AML-193 (cell line): ENCODE results near the gene PRKAR2B.
A peak's percentile ranks its signal among the peaks of the same experiment; 100 is the strongest.
"Not testable (repeated sequence)": the region's sequence is repeated elsewhere in the genome, so short reads cannot be mapped to it uniquely, and the experiment has no call there.

Experiments used
- DNase-seq, 2 experiments: peaks; one replicate each; lab custom pipeline; 2025; lab: John Stamatoyannopoulos, UW

The PRKAR2B gene

DNA sequence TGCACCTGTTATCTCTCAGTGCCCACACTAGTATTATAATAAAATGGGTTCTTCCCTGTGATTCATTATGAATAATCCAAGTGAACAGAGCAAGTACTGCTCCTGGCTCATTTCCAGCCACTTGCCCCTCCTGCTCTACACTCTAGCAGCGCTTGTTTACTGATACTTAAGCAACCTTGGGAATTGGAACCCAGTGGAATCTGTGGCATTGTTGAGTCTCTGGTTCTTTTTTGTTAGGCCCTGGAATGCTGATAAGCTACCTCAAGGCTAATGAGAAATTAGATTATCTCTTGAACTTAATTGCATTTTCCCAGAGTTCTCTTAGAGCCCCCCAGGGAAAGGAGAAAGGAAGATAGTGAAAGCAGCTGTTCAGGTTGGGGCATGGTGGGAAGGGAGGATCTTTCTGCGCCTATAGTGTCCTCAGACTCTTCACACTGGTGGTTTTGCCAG is 34.0 kb downstream of the PRKAR2B start:
- no peak for DNase-seq

DNA sequence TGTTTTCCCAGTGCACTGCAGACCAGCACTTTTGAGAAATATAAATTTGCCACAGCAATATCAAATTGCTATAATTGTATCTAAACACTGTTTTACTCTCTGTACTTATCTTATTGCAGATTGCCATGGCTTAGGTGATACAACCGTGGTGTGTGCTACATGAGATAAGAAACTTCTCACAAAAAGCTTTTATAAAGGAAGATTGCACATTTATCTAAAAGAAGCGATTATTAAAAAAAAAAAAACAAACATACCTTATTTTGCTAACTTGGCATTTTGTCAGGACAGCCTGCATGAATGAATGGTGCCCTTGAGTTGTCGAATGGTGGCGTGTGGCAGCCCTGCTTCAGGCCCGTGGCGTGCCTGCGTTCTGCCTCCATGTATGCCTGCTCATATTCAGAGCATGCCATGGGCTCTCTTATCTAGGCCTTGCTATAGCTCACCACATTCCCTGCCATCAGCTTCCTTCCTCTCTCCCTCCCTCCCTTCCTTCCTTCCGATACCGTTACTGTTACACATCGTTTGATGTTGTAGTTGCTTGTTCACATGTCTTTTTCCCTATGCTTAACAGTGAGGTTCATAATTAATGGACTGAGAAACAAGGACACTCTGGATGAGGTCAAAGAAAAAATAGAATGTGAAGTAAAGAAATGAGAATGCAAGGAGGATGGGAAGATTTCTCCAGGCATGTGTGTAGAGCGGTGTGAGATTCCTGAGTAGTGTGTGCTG is 34.9 kb downstream of the PRKAR2B start:
- DNase-seq: no peak

DNA sequence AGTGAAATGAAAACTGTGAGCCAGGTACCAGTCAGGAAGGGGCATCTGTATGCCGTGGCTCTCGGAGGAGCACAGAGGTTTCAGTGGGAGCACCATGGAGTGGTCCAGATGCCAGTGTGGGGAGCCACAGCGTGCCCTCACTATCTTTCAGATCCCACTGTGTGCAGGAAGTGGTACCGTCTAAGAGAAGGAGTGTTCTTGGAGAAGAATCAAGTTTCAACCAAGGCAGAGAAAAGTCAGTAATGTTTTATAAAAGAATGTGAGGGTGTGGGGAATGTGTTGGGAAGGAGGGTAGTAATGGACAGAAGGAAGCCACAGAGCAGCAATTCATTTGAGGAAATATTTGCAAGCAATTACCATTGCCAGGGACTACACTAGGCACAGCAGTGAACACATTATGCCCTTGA is 35.6 kb downstream of the PRKAR2B start:
- no peak for DNase-seq

DNA sequence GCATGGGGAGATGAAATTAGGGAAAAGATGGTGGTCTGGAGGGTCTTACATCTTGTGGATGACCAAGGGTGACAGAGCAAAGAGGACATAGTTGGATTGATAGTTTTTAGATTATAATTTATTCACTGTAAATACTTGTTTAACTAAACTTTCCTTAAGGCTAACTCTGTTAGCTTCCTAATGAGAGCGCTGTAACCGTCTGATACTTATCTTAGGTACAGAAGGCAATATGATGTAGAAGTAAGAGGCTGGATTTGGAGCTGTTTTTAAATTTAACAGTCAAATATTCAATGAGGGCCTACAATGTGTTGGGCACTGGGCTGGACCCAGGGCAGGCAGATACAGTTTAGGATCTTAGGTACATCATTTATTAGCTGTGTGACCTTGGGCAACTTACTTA is 36.0 kb downstream of the PRKAR2B start:
- DNase-seq: no peak

DNA sequence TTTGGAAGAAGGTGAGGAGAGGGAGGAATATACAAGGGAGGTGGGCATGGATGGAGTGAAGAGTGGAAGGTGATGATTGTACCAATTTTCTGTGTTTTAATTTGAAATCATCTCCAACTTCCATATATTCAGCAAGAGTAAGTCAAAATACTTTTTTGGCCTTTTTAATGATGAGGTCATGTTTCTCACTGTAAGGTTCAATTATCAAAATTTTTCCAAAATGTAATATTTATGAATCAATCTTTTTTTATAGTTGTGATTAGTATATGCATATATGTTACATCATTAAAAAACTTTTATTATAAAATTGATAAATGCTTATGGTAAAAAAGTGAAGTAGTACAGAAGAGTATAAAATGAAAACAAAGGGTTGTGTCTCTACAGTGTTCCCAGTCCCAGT is 40.7 kb downstream of the PRKAR2B start:
- no peak for DNase-seq

DNA sequence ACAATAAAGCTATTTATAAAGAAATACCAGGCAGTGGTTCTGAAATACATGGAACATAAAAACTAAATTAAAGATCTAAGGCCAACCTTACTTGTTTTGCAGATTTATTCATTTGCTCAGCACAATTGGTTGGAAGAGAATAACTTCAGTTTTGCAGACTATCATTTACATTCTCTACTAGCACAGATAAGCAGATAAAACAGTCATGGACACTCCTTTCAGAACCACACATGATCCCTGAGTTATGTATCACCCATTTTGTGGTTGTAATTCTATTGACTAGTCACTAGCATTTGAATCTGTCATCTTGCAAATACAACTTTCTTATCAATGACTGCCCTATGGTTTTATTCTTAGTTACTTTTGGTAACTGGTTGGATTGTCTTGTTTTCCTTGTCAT is 45.1 kb downstream of the PRKAR2B start:
- no peak for DNase-seq

DNA sequence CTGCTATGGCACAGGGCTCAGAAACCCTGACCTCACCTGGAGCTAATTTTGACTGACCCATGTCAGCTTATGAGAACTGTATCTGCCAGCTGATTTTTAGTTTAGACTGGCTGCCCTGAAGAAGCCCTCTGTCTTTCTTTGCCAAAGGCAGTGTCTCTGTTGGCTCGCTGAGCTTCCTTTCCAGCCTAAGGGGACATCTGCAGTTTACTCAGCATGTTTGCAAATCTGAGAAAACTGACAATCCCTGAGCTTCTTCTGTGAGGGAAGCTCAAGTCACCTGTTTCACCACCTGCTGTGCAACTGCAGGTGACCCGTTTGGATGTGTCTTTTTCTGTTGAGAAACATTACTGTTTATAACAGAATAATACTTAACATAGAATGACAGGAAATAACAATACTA is 46.0 kb downstream of the PRKAR2B start:
- no peak for DNase-seq

DNA sequence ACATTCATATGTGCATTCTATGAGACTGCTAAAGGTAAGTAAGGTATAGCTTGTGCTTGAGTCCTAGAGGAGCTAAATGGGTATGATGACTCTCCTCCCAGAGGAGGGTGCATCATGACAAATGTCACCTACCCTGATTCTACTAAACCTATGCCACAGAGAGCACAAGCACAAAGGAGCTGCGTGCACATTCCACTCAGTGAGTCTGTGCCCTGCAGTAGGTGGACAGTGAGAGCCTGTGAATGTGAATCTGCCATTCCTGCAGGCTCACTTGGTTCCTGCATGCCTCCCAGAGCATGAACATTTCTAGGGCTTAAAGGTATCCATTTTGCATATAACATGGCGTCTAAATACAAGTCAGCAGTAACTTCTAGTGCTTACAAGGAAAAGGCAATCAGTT is 46.8 kb downstream of the PRKAR2B start:
- no peak for DNase-seq

DNA sequence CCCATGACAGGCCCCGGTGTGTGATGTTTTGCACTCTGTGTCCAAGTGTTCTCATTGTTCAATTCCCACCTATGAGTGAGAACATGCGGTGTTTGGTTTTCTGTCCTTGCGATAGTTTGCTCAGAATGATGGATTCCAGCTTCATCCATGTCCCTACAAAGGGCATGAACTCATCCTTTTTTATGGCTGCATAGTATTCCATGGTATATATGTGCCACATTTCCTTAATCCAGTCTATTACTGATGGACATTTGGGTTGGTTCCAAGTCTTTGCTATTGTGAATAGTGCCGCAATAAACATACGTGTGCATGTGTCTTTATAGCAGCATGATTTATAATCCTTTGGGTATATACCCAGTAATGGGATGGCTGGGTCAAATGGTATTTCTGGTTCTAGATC is 49.2 kb downstream of the PRKAR2B start:
- DNase-seq: not testable (repeated sequence)

DNA sequence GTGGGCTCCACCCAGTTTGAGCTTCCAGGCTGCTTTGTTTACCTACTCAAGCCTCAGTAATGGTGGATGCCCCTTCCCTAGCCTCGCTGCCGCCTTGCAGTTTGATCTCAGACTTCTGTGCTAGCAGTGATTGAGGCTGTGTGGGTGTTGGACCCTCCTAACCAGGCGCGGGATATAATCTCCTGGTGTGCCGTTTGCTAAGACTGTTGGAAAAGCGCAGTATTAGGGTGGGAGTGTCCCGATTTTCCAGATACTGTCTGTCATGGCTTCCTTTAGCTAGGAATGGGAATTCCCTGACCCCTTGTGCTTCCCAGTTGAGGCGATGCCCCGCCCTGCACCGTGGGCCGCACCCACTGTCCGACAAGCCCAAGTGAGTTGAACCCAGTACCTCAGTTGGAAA is 54.6 kb downstream of the PRKAR2B start:
- DNase-seq: not testable (repeated sequence)

DNA sequence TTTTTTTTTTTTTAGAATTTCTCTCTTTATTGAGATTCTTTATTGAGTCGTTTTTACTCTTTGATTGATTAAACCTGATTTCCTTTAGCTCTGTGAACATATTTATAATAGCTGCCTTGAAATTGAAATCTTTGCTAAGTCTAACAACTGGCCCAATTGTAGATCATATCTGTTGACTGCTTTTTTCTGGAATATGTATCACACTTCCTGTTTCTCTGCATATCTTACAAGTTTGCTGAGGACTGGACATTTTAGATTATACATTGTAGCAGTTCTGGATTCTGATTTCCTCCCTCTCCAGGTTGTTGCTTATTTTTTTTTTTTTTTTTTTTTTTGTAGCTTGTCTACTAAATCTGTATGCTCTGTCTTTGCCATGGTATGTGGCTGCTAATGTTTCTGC is 56.3 kb downstream of the PRKAR2B start:
- DNase-seq: no peak

DNA sequence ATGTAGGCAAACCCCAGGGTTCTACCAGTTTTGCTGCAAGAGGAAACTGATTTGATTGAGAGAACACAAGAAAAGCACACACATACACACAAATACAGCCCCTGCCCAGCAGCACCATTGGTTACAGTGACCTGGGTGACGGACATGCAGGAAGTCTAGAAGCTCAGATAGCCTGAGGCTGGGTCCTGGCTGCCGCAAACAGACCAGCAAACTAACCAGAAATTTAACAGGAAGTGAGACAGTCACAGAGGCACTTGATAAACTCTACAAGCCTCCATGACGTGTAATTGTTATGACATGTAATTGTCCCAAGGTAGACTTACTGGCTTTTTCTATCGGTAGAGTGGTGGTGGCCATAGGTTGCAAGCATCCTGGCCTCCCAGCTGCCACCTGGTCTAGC is 58.9 kb downstream of the PRKAR2B start:
- peak; percentile 62 to 71 for DNase-seq

DNA sequence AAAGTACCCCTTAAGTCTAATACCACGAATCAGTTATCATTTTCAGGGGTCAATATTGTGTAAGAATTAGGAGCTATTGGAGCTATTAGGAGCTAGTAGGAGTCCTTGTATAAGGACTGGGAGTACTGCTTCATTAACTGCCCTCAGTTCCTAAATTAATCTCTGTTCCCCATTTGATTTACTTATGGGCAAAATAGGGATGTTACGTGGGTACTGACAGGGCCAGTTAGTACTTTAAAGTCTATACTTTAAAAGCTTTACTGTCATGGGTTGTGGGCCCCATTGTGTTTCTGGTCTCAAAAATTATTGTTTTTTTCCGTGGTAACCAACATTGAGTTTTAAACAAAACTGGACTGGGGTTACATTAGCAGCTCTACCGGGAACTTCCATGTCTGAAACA is 60.3 kb downstream of the PRKAR2B start:
- DNase-seq: no peak

DNA sequence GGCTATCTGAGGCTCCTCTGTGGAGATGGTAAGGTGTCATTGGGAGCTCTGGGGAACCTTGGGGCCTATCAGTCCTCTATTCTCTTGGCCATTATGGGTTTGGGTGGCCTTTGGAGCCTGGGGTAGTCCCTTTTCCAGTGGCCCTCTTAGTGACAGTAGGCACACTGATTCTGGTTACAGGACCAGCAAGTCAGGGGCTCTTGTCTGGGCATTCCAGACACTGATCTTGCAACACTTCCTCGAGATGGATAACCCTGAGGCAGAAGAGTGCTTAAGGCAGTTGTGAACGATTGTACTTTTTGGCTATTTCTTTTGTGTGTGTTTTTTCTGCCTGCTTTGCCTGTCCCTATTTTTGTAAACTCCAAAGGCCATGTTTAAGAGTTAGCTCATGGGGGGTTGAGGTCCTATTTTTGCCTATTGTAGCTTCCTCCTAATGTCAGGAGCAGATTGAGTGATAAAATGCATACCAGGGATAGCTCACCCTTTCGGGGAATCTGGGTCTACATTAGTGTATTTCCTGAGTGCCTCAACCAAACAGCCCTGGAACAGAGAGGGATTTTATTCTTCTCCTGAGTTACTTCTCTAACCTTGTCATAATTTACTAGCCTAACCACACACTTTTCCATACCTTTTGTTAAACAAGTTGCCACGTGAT is 61.2 kb downstream of the PRKAR2B start:
- no peak for DNase-seq

DNA sequence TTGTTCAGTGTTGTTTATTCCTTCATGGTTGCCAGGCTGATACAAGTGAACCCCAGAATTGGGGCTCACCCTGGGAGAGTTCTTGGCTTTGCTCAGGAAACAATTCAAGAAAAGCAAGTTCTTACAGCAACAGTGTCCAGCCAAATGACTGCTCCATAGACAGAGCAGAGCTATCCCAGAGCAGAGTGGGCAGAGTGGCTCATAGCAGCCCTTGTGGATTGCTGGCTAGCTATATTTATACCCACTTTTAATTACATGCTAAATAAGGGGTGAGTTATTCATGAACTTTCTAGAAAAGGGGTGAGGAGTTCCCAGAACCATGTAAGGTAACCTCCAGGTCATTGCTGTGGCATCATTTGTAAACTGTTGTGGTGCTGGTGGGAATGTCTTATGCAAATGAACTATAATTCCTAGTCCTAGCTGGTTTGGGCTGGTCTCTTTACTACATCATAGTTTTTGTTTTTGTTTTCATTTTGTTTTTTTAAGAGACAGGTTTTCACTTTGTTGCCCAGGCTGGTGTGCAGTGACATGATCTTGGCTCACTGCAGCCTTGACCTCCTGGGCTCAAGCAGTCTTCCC is 64.4 kb downstream of the PRKAR2B start:
- no peak for DNase-seq

DNA sequence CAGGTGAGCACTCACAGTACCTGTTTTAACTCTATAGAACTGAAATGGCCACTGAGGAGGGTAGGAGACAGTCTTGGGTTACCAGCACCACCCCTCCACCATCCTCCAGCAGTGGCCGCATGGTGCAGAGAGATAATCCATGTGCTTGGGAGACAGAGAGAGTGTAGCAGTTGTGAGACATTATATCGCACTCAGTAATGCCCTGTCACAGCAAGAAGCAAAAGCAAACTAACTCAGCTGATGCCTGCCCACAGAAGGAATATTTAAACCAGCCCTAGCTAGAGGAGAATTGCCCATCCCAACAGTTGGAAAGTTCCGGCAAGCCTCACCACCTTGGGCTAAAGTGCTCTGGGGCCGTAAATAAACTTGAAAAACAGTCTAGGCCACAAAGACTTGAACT is 65.5 kb downstream of the PRKAR2B start:
- no peak for DNase-seq

DNA sequence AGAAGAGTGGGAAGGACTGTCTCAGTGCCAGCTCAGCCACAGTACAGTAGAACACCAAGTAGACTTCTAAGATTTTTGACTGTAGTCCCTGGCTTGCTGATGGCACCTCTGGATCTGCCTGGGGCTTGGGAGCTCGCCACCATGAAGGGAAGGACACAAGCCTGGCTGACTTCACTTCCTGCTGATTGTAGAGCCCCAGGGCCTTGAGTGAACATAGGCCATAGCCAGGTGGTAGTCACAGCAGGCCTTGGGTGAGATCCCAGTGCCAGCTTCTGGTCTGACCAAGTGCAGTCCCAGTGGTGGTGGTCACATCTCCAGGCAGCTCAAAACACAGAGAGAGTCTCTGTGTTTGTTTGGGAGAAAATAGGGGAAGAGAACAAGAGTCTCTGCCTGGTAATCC is 66.7 kb downstream of the PRKAR2B start:
- no peak for DNase-seq

DNA sequence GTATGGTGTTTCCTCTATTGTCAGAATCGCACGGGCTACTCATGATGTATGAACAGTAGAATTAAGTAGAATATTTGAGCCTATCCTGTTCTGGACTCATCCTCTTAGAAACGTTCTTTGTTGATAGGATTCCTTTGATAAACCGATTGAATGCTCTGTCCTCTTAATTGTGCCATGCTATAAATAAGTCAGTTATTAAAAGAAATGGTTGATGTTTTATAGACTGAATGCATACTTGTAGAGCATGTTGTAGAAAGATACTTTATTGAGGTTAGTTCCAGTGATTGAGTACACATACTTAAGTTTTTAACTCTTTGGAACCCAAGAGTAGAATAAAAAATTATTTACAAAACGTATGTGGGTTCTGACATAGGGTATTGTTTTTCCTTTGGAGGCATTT is 69.4 kb downstream of the PRKAR2B start:
- DNase-seq: no peak

DNA sequence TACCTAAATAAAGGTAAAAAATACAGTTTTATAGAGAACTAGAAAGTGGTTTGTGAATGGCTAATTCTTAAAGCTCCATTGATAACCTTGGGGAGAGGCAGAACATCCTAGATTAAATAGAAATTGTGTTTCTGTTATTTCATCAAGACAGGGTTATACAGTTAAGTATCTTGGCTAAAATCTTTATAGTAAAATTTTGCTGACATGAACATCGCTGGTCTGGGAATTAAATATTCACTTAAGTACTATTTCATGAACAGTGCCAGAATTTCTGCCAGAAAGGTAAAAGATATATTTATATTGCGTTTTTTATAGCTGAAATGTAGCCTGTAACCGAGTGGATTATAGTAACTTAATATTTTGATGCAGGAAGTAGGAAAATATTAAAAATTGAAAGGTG is 70.6 kb downstream of the PRKAR2B start:
- no peak for DNase-seq

DNA sequence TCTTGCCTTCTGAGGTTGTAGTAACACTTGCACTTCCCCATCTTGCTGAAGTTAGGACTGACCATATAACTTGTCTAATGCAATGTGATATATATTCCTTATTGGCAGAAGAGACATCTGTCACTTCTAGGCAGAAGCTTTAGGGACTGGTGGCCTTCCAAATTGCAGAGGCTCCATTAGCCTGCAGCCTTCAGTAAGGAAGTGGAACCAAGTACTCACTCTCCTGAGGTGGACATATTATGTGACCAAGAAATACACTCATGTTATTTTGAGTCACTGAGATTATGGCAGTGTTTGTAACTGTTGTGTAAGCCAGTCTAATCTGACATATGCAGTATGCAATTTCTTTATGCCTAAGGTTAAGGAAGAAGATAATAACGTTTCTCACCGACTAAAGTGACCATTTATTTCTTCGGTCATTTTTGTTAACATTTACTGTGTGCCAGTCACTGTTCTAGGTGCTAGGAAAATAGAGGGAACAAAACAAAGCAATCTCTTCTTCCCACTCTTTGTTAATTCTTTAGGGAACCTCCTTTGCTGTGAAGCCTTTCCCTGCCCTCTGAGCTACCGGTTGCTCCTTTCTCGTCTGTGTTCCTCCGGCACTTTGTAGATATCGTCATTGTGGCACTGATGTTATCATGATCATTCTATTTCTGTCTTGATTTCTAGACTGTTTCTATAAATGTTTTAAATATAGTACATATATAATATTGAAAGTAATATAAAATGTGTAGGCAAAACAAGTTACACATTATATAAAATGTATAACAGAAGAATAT is 71.4 kb downstream of the PRKAR2B start:
- DNase-seq: no peak

DNA sequence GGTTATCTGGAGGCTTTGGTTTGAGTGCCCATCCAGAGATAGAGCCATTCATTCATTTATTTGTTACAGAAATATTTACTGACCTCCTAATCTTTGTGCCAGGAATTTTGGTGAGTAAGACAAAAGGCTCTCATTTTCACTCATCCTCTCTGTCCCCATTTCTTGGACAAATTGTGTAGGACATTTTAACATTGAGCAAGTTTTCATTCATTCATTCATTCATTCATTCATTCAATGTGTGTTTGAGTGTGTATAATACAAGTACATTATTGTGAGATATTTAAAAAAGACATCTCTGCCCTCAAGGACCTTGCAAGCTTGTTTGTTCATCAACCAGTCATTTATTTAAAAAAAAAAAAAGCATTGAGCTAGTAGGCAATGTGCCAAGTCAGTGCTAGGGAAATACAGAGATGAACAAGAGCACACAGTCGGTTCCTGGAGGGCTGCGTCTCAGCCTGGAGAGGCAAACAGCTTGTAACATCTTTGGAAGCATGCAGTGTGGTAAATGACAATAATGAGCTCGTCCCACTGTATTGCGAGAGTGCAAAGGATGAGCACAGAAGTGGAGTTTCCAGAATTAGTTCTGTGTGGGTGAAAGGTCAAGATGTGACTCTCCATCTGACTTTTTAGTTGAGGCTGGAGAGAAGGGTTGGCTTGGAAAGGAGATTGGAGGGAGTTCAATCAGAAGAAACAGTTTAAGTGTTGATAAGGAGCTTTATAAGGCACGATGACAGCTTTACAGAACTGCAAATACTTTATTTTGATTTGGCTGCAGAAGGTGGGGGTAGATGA is 73.8 kb downstream of the PRKAR2B start:
- DNase-seq: no peak
